Vagina (tissue), 2 donors: ENCODE data around the gene PTGIS. TPM values are rescaled to one million over a fixed set of nuclear protein-coding genes. Genes with fewer than 3 reads are reported as not detected.

ENCODE experiments used
- DNase-seq, 2 donors: peaks; one replicate each; pipeline ENCODE4 v3.0.0-alpha.2; 2017; ENCODE audit errors: extremely low spot score in 2 of 2
- H3K27ac ChIP-seq: fragments of 200-600 bp; sonication (generic); one replicate; pipeline ENCODE4 v1.5.1; 2019
- H3K27me3 ChIP-seq: fragments of 200-600 bp; sonication (generic); one replicate; pipeline ENCODE4 v1.5.1; 2019
- H3K36me3 ChIP-seq, 2 donors: fragments of 200-600 bp; sonication (generic); one replicate each; pipeline ENCODE4 v1.5.1; 2017 to 2019
- H3K4me1 ChIP-seq: fragments of 200-600 bp; sonication (generic); one replicate; pipeline ENCODE4 v1.5.1; 2019
- H3K4me3 ChIP-seq, 2 donors: fragments of 200-600 bp; sonication (generic); 1 replicate in 1 of 2; 2 replicates in 1 of 2; pipeline ENCODE4 v1.5.1; 2016 to 2019
- H3K9me3 ChIP-seq: fragments of 200-600 bp; sonication (generic); one replicate; pipeline ENCODE4 v1.5.1; 2019
- POLR2A ChIP-seq, 2 donors: fragments of 450-650 bp; IDR thresholded peaks; one replicate each; pipeline ENCODE4 v1.6.1; 2017; ENCODE audit warnings: antibody characterized with exemption in 2 of 2, mild to moderate bottlenecking in 2 of 2, moderate library complexity in 2 of 2
- POLR2AphosphoS5 ChIP-seq, 2 donors: sonication (generic); formaldehyde crosslinking; IDR thresholded peaks; one replicate each; pipeline ENCODE4 v1.9.0; 2017; ENCODE audit warnings: antibody characterized with exemption in 2 of 2, mild to moderate bottlenecking in 2 of 2, low read depth in 1 of 2; ENCODE audit not compliant: insufficient read depth in 1 of 2
- intact Hi-C: fragments of 100-400 bp; cut with DNase I; formaldehyde crosslinking; loops from one replicate; pipeline ENCODE4 v1.15.1; 2023
- total RNA-seq: library from RNA; depleted of rRNA; stranded (reverse); fragments of >200 nt; gene quantifications from one replicate; pipeline ENCODE4 v1.2.3, GENCODE V29; 2016
- TF ChIP-seq, protein P1 (sequence below), 3 experiments: fragments of 450-650 bp in 2 of 3; fragments of 200-600 bp in 1 of 3; sonication (generic) in 1 of 3; IDR thresholded peaks; one replicate each; pipeline ENCODE4 v1.5.1; 2017 to 2019; ENCODE audit warnings: antibody characterized with exemption in 3 of 3, mild to moderate bottlenecking in 2 of 3, moderate library complexity in 2 of 3

PTGIS gene
- total RNA-seq, 1 donor from 2014 or later: 51.1 TPM

DNA sequence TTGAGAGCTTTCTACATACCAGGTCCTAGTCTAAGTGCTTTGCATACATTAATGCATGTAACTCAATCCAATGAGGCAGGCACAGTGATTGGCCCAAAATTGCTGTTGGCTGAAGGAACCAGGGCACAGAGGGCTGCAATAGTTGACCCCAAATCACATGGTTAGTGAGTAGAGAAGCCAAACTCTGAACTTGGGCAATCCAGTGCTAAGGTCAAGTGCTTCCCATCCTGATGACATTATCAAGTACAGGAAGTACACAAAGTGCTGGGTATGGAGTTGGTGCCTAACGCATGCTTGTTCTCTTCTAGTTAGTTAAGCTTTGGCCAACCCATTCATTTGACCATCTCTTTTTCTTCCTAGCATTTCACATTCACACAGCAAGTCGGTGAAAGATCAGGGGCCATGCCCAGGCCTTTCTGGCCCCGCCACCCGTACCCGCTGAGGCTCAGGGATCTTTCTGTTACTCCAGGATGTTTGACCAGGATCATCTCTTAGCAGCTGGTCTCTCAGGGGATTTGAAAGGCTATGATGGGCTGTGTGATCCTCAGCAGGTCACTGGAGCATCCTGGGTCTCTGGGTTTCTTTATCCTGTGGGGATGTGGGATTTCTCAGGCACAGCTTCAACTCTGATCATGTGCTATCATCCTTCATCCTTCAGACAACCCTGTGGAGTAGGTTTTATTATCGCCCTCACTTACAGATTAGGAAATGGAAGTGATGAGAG is 92.5 kb downstream of the PTGIS start:
- intact Hi-C loops: no loop called here
- H3K4me3 ChIP-seq: no peak overlapping the region
- no peaks in the 10 kb centered on the region for H3K36me3 ChIP-seq
- no peak for DNase-seq
- TF ChIP-seq POLR2AphosphoS5 (IDR thresholded peaks at IDR 0.05; ENCODE audit: insufficient read depth in 1 of 2, low read depth in 1 of 2) (no peak), POLR2A (IDR thresholded peaks at IDR 0.05) (no peak)
- TF ChIP-seq, protein P1, sequence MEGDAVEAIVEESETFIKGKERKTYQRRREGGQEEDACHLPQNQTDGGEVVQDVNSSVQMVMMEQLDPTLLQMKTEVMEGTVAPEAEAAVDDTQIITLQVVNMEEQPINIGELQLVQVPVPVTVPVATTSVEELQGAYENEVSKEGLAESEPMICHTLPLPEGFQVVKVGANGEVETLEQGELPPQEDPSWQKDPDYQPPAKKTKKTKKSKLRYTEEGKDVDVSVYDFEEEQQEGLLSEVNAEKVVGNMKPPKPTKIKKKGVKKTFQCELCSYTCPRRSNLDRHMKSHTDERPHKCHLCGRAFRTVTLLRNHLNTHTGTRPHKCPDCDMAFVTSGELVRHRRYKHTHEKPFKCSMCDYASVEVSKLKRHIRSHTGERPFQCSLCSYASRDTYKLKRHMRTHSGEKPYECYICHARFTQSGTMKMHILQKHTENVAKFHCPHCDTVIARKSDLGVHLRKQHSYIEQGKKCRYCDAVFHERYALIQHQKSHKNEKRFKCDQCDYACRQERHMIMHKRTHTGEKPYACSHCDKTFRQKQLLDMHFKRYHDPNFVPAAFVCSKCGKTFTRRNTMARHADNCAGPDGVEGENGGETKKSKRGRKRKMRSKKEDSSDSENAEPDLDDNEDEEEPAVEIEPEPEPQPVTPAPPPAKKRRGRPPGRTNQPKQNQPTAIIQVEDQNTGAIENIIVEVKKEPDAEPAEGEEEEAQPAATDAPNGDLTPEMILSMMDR (IDR thresholded peaks at IDR 0.05): no peak
- H3K4me1 ChIP-seq: no peaks in the 10 kb centered on the region
- H3K27ac ChIP-seq: no peak overlapping the region
- H3K27me3 ChIP-seq: no peaks in the 10 kb centered on the region
- no peaks in the 10 kb centered on the region for H3K9me3 ChIP-seq

- no peaks in the 10 kb centered on the region for H3K27me3 ChIP-seq
- H3K4me1 ChIP-seq: no peaks in the 10 kb centered on the region
- H3K9me3 ChIP-seq: no peaks in the 10 kb centered on the region
- no peak for TF ChIP-seq POLR2AphosphoS5 (IDR thresholded peaks at IDR 0.05; ENCODE audit: insufficient read depth in 1 of 2, low read depth in 1 of 2)
- TF ChIP-seq POLR2A (IDR thresholded peaks at IDR 0.05): no peak
- TF ChIP-seq, protein P1 (IDR thresholded peaks at IDR 0.05): no peak
- intact Hi-C loops: no loop called here
- H3K4me3 ChIP-seq: no peak overlapping the region
- DNase-seq: no peak
- H3K36me3 ChIP-seq: no peaks in the 10 kb centered on the region
- H3K27ac ChIP-seq: no peak overlapping the region
These were observed 96.5 kb downstream of the PTGIS start for GRCh38 chr20:49471397-49471796.

DNA sequence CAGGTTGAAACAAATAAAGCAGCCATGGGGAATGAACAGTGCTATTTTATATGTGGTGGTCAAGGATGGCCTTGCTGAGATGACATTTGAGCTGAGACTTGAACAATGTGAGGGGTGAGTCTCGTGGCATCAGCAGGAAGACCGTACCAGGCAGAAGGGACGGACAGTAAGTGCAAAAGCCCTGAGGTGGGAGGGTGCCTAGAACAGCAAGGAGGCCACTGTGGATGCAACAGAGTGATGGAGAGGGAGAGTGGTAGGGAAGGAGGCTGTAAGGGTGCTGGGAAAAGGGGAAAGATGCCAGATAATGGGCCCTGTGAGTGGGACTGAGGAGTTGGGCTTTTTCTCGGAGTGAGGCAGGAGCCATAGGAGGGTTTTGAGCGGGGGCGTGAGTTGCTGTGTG is 97.0 kb downstream of the PTGIS start:
- DNase-seq: no peak
- no peaks in the 10 kb centered on the region for H3K27me3 ChIP-seq
- no peaks in the 10 kb centered on the region for H3K36me3 ChIP-seq
- no peaks in the 10 kb centered on the region for H3K9me3 ChIP-seq
- no peak for TF ChIP-seq POLR2A (IDR thresholded peaks at IDR 0.05)
- TF ChIP-seq, protein P1 (IDR thresholded peaks at IDR 0.05): no peak
- TF ChIP-seq POLR2AphosphoS5 (IDR thresholded peaks at IDR 0.05; ENCODE audit: insufficient read depth in 1 of 2, low read depth in 1 of 2): no peak
- H3K27ac ChIP-seq: no peak overlapping the region
- H3K4me3 ChIP-seq: no peak overlapping the region
- H3K4me1 ChIP-seq: no peaks in the 10 kb centered on the region
- intact Hi-C loops: no loop called here

- intact Hi-C loops: no loop called here
These were observed 98.9 kb downstream of the PTGIS start for GRCh38 chr20:49469060-49469459.

GRCh38 chr20:49468412-49468811 is 99.5 kb downstream of the PTGIS start:
- H3K27me3 ChIP-seq: no peaks in the 10 kb centered on the region
- H3K9me3 ChIP-seq: no peaks in the 10 kb centered on the region
- no peaks in the 10 kb centered on the region for H3K4me1 ChIP-seq
- H3K36me3 ChIP-seq: no peaks in the 10 kb centered on the region
- TF ChIP-seq POLR2AphosphoS5 (IDR thresholded peaks at IDR 0.05; ENCODE audit: insufficient read depth in 1 of 2, low read depth in 1 of 2) (no peak), POLR2A (IDR thresholded peaks at IDR 0.05) (no peak)
- TF ChIP-seq, protein P1 (IDR thresholded peaks at IDR 0.05): no peak
- no peak overlapping the region for H3K4me3 ChIP-seq
- no peak overlapping the region for H3K27ac ChIP-seq
- intact Hi-C loops: no loop called here
- no peak for DNase-seq

More at GRCh38 chr20:49469060-49469459, 98.9 kb downstream of the PTGIS start:
- Histone ChIP-seq H3K9me3 (no peaks in the 10 kb centered on the region), H3K36me3 (no peaks in the 10 kb centered on the region), H3K27ac (no peak overlapping the region), H3K4me1 (no peaks in the 10 kb centered on the region), H3K27me3 (no peaks in the 10 kb centered on the region), H3K4me3 (no peak overlapping the region)
- TF ChIP-seq, protein P1 (IDR thresholded peaks at IDR 0.05): no peak
- TF ChIP-seq POLR2AphosphoS5 (IDR thresholded peaks at IDR 0.05; ENCODE audit: insufficient read depth in 1 of 2, low read depth in 1 of 2) (no peak), POLR2A (IDR thresholded peaks at IDR 0.05) (no peak)
- no peak for DNase-seq
